OCI-LY7 (cell line): ENCODE measurements around the gene MPEG1.

Experiments used
- CTCF ChIP-seq: fragments of 200-600 bp; sonication (generic); conservative IDR thresholded peaks from 2 replicates; pipeline ENCODE4 v1.5.1; 2014; ENCODE audit warnings: mild to moderate bottlenecking, antibody characterized with exemption, low read length, moderate library complexity, mixed read lengths
- EZH2phosphoT487 ChIP-seq: fragments of 200-600 bp; sonication (generic); IDR thresholded peaks from 2 replicates; pipeline ENCODE4 v1.6.1; 2018; ENCODE audit warnings: low read depth, borderline replicate concordance, mild to moderate bottlenecking, mixed run types, antibody characterized with exemption, low read length, moderate library complexity, mixed read lengths

- TF ChIP-seq CTCF = no peak
- no peak for TF ChIP-seq EZH2phosphoT487
Measured at GRCh38 chr11:59193587-59194130, 19.1 kb downstream of the MPEG1 start.
